Stomach (tissue), 4 donors: ENCODE data around the gene PLPPR1.

ENCODE experiments used
- CTCF ChIP-seq, 7 experiments: fragments of 450-650 bp in 4 of 7; fragments of 200-600 bp in 3 of 7; sonication (generic) in 3 of 7; IDR thresholded peaks; one replicate each; pipeline ENCODE4 v1.5.1; 2016 to 2019; ENCODE audit warnings: antibody characterized with exemption in 7 of 7, control low read depth in 2 of 7, mild to moderate bottlenecking in 1 of 7
- EP300 ChIP-seq: sonication (generic); formaldehyde crosslinking; IDR thresholded peaks from one replicate; pipeline ENCODE4 v1.6.1; 2017; ENCODE audit warnings: antibody characterized with exemption
- POLR2A ChIP-seq, 4 donors: fragments of 450-650 bp; IDR thresholded peaks; one replicate each; pipeline ENCODE4 v1.6.1; 2016; ENCODE audit warnings: antibody characterized with exemption in 4 of 4, control low read depth in 2 of 4, mild to moderate bottlenecking in 1 of 4, moderate library complexity in 1 of 4

- TF ChIP-seq CTCF (IDR thresholded peaks at IDR 0.05) = no peak
- TF ChIP-seq EP300 = no peak
- TF ChIP-seq POLR2A (IDR thresholded peaks at IDR 0.05) = no peak
These were observed 201.1 kb downstream of the PLPPR1 start for GRCh38 chr9:101229606-101230005.
